Endodermal cell (in vitro differentiated cells): Measurements from ENCODE around the gene ALOX12. TPM values are rescaled to one million over a fixed set of nuclear protein-coding genes. Genes with fewer than 3 reads are reported as not detected.

Experiments
- DNase-seq: peaks from one replicate; pipeline ENCODE4 v3.0.0-alpha.2; 2017
- H3K27ac ChIP-seq: 2 replicates; pipeline ENCODE4 v1.5.1; 2013; ENCODE audit warnings: mild to moderate bottlenecking, low read depth, low read length, moderate library complexity
- H3K27me3 ChIP-seq: 2 replicates; pipeline ENCODE4 v1.6.1; 2013; ENCODE audit warnings: mild to moderate bottlenecking, low read length, moderate library complexity; ENCODE audit not compliant: insufficient read depth, control insufficient read depth, poor library complexity, severe bottlenecking
- H3K36me3 ChIP-seq: 2 replicates; pipeline ENCODE4 v1.7.0; 2013; ENCODE audit warnings: mild to moderate bottlenecking, low read length, moderate library complexity; ENCODE audit not compliant: control insufficient read depth, insufficient read depth
- H3K4me1 ChIP-seq: one replicate; pipeline ENCODE4 v1.7.0; 2013; ENCODE audit warnings: low read length; ENCODE audit not compliant: control insufficient read depth, insufficient read depth
- H3K4me3 ChIP-seq: 2 replicates; pipeline ENCODE4 v1.5.1; 2013; ENCODE audit warnings: mild to moderate bottlenecking, low read length, moderate library complexity
- H3K9ac ChIP-seq: 2 replicates; pipeline ENCODE4 v1.6.1; 2013; ENCODE audit warnings: mild to moderate bottlenecking, low read length, moderate library complexity; ENCODE audit not compliant: poor library complexity, severe bottlenecking; ENCODE audit errors: extremely low read depth
- H3K9me3 ChIP-seq: 2 replicates; pipeline ENCODE4 v1.6.1; 2013; ENCODE audit warnings: mild to moderate bottlenecking, low read length, moderate library complexity; ENCODE audit not compliant: control insufficient read depth
- H3K27ac Mint-ChIP-seq: 2 replicates; pipeline ENCODE4 v1.8.0; 2020; ENCODE audit warnings: mixed read lengths
- H3K27me3 Mint-ChIP-seq: 2 replicates; pipeline ENCODE4 v1.8.0; 2021; ENCODE audit warnings: mild to moderate bottlenecking, mixed read lengths; ENCODE audit not compliant: insufficient read depth
- H3K36me3 Mint-ChIP-seq: 2 replicates; pipeline ENCODE4 v1.8.0; 2020; ENCODE audit warnings: low read depth, mixed read lengths
- H3K4me1 Mint-ChIP-seq: 2 replicates; pipeline ENCODE4 v1.8.0; 2020; ENCODE audit warnings: mixed read lengths
- H3K4me3 Mint-ChIP-seq: 2 replicates; pipeline ENCODE4 v1.8.0; 2020; ENCODE audit warnings: mild to moderate bottlenecking, moderate library complexity, mixed read lengths
- H3K9me3 Mint-ChIP-seq: 2 replicates; pipeline ENCODE4 v1.8.0; 2020; ENCODE audit warnings: mild to moderate bottlenecking, mixed read lengths
- WGBS, 2 experiments: methylation state at CpG; one replicate each; pipeline versions ENCODE4 v1.1.5 to v1.1.7; 2013; ENCODE audit warnings: missing lambda C conversion rate in 2 of 2, mixed read lengths in 1 of 2; ENCODE audit not compliant: insufficient coverage in 1 of 2, insufficient read length in 1 of 2; 5-methylcytosine and 5-hydroxymethylcytosine counted together
- total RNA-seq, 2 donors: library from RNA; stranded (reverse); fragmentation: NEBNext Ultra II Directional in 1 of 2; extraction: Animal tissue kit (Norgen Biotek cat#: 25700) in 1 of 2; gene quantifications; 2 replicates in 1 of 2; 3 replicates in 1 of 2; pipeline ENCODE4 v1.2.1, GENCODE V29; 2021
- TF ChIP-seq, protein P1 (sequence below): fragments of 200-600 bp; sonication (generic); conservative IDR thresholded peaks from 2 replicates; pipeline ENCODE4 v1.5.0; 2021; ENCODE audit warnings: antibody characterized with exemption, mild to moderate bottlenecking

The ALOX12 gene
- total RNA-seq, 2 donors from 2014 or later, result 0.46 to 0.92 TPM

DNA sequence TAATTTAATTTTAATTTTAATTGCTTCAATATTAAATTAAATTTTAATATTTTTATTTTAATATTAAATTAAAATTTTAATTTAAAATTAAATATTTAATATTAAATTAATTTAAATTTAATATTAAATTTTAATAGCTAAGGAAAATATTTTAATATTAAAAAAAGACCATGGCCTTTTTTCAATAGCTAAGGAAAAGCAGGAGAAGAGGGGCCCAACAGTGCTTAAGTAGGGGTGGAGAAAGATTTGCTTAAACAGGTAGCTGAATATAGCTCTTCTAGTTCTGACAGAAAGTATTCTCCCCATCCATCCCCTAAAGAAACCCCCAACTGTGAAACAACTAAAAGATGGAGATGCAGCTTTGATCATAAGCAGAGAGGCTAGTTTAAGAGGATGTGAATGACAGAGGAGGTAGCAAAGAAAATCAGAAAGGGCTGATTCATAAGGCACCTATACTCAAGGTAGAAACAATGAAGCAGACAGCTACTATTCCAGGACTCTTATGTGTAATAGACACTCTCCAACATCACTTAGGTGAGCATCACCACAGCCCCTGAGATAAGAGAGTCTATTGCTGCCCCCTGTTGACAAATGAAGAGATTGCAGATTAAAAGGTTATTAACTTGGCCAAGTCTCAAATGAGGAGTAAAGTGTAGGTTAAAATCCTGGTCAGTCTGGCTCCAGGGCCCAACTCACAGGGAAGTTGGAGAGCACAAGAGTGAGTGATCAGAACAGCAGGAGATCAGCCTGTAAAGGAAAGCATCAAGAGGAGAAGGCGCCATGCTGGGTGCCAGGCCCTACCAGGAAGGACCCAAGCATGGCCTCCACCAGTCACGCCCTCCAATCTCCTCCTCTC, 8.8 kb downstream of the ALOX12 start:
- Mint-ChIP-seq H3K9me3 (no peaks in the 10 kb centered on the region), H3K27ac (no peak overlapping the region), H3K4me1 (no peaks in the 10 kb centered on the region), H3K4me3 (no peak overlapping the region), H3K36me3 (peaks cover 26% of the 10 kb centered on the region), H3K27me3 (no peaks in the 10 kb centered on the region)
- Histone ChIP-seq H3K36me3 (peaks cover 31% of the 10 kb centered on the region), H3K4me3 (no peak overlapping the region), H3K4me1 (no peaks in the 10 kb centered on the region), H3K9ac (no peak overlapping the region), H3K27me3 (no peaks in the 10 kb centered on the region), H3K9me3 (no peaks in the 10 kb centered on the region), H3K27ac (no peak overlapping the region)
- 95% methylated on average over 2 of the region's 2 CpGs; no CpG with 5 or more reads in 1 of the 2 experiments for WGBS, 2 experiments
- peak; percentile 64 for DNase-seq
- TF ChIP-seq, protein P1, sequence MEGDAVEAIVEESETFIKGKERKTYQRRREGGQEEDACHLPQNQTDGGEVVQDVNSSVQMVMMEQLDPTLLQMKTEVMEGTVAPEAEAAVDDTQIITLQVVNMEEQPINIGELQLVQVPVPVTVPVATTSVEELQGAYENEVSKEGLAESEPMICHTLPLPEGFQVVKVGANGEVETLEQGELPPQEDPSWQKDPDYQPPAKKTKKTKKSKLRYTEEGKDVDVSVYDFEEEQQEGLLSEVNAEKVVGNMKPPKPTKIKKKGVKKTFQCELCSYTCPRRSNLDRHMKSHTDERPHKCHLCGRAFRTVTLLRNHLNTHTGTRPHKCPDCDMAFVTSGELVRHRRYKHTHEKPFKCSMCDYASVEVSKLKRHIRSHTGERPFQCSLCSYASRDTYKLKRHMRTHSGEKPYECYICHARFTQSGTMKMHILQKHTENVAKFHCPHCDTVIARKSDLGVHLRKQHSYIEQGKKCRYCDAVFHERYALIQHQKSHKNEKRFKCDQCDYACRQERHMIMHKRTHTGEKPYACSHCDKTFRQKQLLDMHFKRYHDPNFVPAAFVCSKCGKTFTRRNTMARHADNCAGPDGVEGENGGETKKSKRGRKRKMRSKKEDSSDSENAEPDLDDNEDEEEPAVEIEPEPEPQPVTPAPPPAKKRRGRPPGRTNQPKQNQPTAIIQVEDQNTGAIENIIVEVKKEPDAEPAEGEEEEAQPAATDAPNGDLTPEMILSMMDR, result peak; percentile 84

DNA sequence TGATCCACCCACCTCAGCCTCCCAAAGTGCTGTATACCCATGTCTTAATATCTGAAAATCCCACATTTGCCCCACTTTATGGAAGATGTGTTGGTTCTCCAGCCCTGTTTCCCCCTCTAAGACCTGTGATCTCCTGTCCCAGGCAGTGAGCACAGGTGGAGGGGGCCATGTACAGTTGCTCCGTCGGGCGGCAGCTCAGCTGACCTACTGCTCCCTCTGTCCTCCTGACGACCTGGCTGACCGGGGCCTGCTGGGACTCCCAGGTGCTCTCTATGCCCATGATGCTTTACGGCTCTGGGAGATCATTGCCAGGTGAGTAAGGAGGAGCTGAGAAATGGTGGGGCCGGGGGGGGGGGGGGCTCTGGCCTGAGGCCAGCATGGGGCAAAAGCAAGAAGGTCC, 9.9 kb downstream of the ALOX12 start:
- no peak overlapping the region for H3K4me3 Mint-ChIP-seq
- DNase-seq, result no peak
- Histone ChIP-seq H3K4me3 (no peak overlapping the region), H3K9ac (no peak overlapping the region), H3K27ac (no peak overlapping the region), H3K4me1 (no peaks in the 10 kb centered on the region), H3K9me3 (no peaks in the 10 kb centered on the region), H3K27me3 (no peaks in the 10 kb centered on the region), H3K36me3 (peaks cover 30% of the 10 kb centered on the region)
- WGBS, 2 experiments, result 87% methylated on average over 6 of the region's 7 CpGs; no CpG with 5 or more reads in 1 of the 2 experiments
- no peaks in the 10 kb centered on the region for H3K9me3 Mint-ChIP-seq
- no peaks in the 10 kb centered on the region for H3K27me3 Mint-ChIP-seq
- peaks cover 20% of the 10 kb centered on the region for H3K36me3 Mint-ChIP-seq
- TF ChIP-seq, protein P1, result no peak
- H3K4me1 Mint-ChIP-seq, result peaks cover under 1% of the 10 kb centered on the region
- no peak overlapping the region for H3K27ac Mint-ChIP-seq

DNA sequence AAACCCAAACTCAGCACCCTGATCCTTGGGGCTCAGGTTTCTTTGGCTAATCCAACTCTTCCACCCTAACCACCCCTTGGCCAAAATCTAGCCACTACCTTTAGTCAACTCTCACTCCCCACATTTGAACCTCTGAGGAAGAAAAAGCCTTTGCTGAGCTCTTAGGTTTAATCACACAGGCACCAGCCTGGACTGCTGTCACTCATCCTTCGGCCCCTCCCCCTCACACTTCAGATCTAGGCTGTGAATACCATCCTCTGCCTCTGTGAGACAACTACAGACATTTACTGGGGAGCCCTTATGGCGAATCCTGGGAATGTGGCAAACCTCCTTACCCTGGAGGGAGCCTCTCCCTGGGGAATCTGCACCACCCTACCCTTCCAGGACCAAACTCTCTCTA, 11.3 kb downstream of the ALOX12 start:
- 80% methylated on average over 2 of the region's 2 CpGs; no CpG with 5 or more reads in 1 of the 2 experiments for WGBS, 2 experiments
- peaks cover 7% of the 10 kb centered on the region for H3K4me1 Mint-ChIP-seq
- no peak overlapping the region for H3K27ac Mint-ChIP-seq
- no peaks in the 10 kb centered on the region for H3K27me3 Mint-ChIP-seq
- H3K36me3 ChIP-seq, result peaks cover 21% of the 10 kb centered on the region
- no peak overlapping the region for H3K4me3 Mint-ChIP-seq
- no peaks in the 10 kb centered on the region for H3K9me3 ChIP-seq
- H3K4me1 ChIP-seq, result no peaks in the 10 kb centered on the region
- no peak overlapping the region for H3K4me3 ChIP-seq
- no peak overlapping the region for H3K27ac ChIP-seq
- H3K27me3 ChIP-seq, result no peaks in the 10 kb centered on the region
- TF ChIP-seq, protein P1, result no peak
- H3K9ac ChIP-seq, result no peak overlapping the region
- no peak for DNase-seq
- H3K9me3 Mint-ChIP-seq, result no peaks in the 10 kb centered on the region
- peaks cover 9% of the 10 kb centered on the region for H3K36me3 Mint-ChIP-seq
